Thymus (tissue), 11 donors: Measurements from ENCODE around the gene BICDL1. TPM values are rescaled to one million over a fixed set of nuclear protein-coding genes. Genes with fewer than 3 reads are reported as not detected.

ENCODE experiments used
- DNase-seq, 9 donors: peaks; one replicate each; pipeline ENCODE4 v3.0.0-alpha.2; 2013; ENCODE audit warnings: low spot score in 9 of 9, low read depth in 6 of 9, missing footprints in 1 of 9
- H3K27ac ChIP-seq, 2 donors: one replicate each; pipeline ENCODE4 v1.5.1; 2013; ENCODE audit warnings: control low read depth in 1 of 2, low read depth in 1 of 2, low read length in 1 of 2, mild to moderate bottlenecking in 1 of 2, moderate library complexity in 1 of 2
- H3K27me3 ChIP-seq, 2 donors: one replicate each; pipeline ENCODE4 v1.5.1; 2013; ENCODE audit warnings: low read length in 1 of 2; ENCODE audit not compliant: control insufficient read depth in 2 of 2, insufficient read depth in 1 of 2
- H3K36me3 ChIP-seq, 2 donors: one replicate each; pipeline ENCODE4 v1.5.1; 2013; ENCODE audit warnings: low read length in 1 of 2, mild to moderate bottlenecking in 1 of 2, moderate library complexity in 1 of 2; ENCODE audit not compliant: control insufficient read depth in 2 of 2, insufficient read depth in 2 of 2
- H3K4me1 ChIP-seq, 2 donors: one replicate each; pipeline ENCODE4 v1.5.1; 2013; ENCODE audit warnings: low read length in 2 of 2; ENCODE audit not compliant: control insufficient read depth in 2 of 2, insufficient read depth in 2 of 2
- H3K4me3 ChIP-seq, 2 donors: one replicate each; pipeline ENCODE4 v1.5.1; 2013; ENCODE audit warnings: low read length in 2 of 2, control low read depth in 1 of 2, mild to moderate bottlenecking in 1 of 2
- H3K9me3 ChIP-seq, 2 donors: one replicate each; pipeline ENCODE4 v1.5.1; 2013; ENCODE audit warnings: low read length in 1 of 2, mild to moderate bottlenecking in 1 of 2; ENCODE audit not compliant: control insufficient read depth in 2 of 2, insufficient read depth in 1 of 2
- WGBS: extraction: QIAGEN DNeasy Blood & Tissue Kit; methylation state at CpG from one replicate; pipeline ENCODE4 v1.1.7; 2013; 5-methylcytosine and 5-hydroxymethylcytosine counted together
- polyA plus RNA-seq: library from polyadenylated mRNA; stranded (reverse); fragments of 200-250 nt; gene quantifications from one replicate; pipeline ENCODE4 v1.2.3, GENCODE V29; 2013
- total RNA-seq: library from RNA; stranded (reverse); fragments of 120-200 nt; gene quantifications from one replicate; pipeline ENCODE4 v1.2.4, GENCODE V29; 2013
- donor health status: healthy.

BICDL1 gene
- total and polyA plus RNA-seq, 2 donors: 18.7 to 67.6 TPM

DNA sequence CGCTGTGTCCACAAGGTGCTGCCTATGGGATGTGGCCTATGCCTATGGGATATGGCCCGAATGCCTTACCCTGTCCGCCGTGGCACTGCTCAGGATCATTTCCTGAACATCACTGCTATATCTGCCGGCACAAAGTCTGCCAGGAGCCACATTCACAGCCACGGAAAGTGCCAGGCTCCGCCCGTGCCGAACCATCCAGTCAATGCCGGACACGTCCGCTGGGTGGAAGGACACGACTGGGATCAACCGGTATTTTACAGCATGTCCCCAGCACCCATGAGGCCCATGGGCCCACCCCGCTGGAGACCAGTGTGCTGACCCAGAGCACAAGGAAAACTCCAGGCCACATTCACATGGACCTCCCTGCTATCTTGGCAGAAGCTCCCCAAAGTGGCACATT lies 142.1 kb downstream of the BICDL1 start:
- no peaks in the 10 kb centered on the region for H3K9me3 ChIP-seq
- 98% methylated on average over 15 of the region's 15 CpGs for WGBS
- no peak for DNase-seq
- no peaks in the 10 kb centered on the region for H3K4me1 ChIP-seq
- no peaks in the 10 kb centered on the region for H3K27me3 ChIP-seq
- H3K4me3 ChIP-seq: no peak overlapping the region
- H3K27ac ChIP-seq: no peak overlapping the region
- H3K36me3 ChIP-seq: peaks cover 91 to 95% of the 10 kb centered on the region in 2 donors

DNA sequence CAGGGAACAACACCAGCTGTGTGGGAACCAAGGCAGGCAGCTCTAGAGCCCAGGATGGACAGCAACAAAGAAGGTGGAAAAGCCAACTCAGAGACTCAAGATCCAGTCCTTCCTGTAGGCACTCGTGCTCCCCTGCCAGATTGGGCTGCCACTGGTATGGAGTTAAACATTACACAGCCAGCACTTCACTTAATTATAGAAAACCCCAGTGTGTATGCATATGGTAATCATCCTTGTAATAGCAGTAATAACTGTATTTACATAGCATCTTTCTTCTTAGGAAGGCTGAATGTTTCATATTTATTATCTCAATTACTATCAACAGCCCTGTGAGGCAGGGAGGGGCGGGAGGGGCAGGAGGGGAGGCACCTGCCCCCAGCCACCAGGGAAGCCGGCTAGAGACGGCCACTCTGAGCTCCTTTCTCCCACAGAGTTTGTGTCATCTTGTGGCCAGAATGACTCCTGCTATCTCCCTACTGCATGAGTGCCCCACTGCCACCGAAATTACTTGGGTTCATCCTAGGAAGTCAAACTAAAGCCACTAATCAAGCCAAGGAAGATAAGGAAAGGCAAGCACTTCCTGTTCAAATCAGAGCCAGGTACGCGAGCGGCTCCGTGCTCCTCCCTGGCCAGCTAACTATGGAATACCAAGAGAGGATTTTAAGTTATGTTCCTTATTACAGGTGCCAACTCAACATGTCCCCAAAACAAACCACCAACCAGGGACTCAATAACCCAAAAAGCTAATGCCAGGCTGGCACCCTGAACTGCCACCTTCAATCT lies 143.2 kb downstream of the BICDL1 start:
- H3K4me3 ChIP-seq: no peak overlapping the region
- no peak overlapping the region for H3K27ac ChIP-seq
- H3K9me3 ChIP-seq: no peaks in the 10 kb centered on the region
- WGBS: 96% methylated on average over 9 of the region's 9 CpGs
- no peaks in the 10 kb centered on the region for H3K4me1 ChIP-seq
- H3K36me3 ChIP-seq: peaks cover 94 to 95% of the 10 kb centered on the region in 2 donors
- H3K27me3 ChIP-seq: no peaks in the 10 kb centered on the region
- no peak for DNase-seq

DNA sequence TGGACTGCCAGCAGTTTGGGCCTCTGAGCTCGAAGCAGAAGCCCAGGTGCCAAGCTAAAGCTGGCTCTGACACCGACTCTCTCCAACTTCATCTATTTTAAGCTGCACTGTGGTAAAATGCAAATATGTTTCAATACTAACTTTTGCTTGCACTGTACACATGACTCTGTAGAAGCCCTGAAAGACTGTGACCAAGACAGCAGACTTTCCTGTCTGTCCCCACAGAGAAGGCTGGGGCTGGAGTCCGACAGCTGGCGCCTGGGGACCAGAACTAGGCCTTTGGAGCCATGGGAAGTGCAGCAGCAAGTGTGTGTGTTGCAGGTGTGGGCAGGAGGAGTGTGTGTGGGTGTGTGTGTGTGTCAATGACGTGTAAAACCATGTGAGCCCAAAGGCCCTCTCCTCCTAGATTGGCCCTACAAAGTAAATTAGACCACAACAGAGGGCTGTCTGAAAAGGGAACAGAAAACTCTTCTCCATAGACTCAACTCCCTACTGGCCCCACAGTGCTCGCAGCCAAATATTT lies 143.9 kb downstream of the BICDL1 start:
- Histone ChIP-seq H3K4me3 (no peak overlapping the region), H3K27ac (no peak overlapping the region), H3K4me1 (no peaks in the 10 kb centered on the region), H3K9me3 (no peaks in the 10 kb centered on the region), H3K36me3 (peaks cover 94 to 95% of the 10 kb centered on the region in 2 donors), H3K27me3 (no peaks in the 10 kb centered on the region)
- WGBS: 81% methylated on average over 6 of the region's 6 CpGs
- DNase-seq: no peak

DNA sequence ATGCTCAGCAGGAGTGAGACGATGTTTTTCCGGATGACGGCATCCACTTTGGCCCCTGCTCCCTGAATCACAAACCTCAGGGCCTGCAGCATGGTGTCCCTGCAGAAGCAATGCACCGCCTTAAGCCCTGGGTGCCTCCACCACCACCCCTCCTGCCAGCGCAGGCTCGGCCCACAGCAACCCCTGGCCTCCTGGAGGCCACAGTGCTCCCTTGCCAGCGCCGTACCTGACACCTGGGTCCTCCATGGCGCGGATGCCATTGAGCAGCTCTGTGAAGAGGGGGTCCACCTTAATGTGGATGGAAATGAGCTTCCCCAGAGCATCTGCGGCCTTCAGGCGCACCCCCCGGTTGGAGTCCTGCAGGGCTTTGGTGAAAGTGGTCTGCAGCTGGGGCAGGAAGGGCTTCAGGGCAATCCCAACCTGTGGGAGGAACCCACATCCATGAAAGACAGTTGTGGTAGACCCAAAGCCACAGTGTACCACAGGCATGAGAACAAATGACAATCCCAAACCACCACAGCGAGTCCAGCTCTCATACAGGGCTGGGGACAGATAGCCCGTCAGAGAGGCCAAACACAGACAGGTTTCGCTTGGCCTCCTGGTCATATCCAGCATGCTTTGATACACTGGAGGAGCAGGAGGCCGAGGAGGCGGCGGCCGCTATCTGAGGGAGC lies 145.4 kb downstream of the BICDL1 start:
- 98% methylated on average over 20 of the region's 20 CpGs for WGBS
- no peak overlapping the region for H3K27ac ChIP-seq
- no peaks in the 10 kb centered on the region for H3K9me3 ChIP-seq
- H3K4me1 ChIP-seq: no peaks in the 10 kb centered on the region
- no peak for DNase-seq
- peaks cover 93 to 94% of the 10 kb centered on the region in 2 donors for H3K36me3 ChIP-seq
- no peaks in the 10 kb centered on the region for H3K27me3 ChIP-seq
- H3K4me3 ChIP-seq: no peak overlapping the region

DNA sequence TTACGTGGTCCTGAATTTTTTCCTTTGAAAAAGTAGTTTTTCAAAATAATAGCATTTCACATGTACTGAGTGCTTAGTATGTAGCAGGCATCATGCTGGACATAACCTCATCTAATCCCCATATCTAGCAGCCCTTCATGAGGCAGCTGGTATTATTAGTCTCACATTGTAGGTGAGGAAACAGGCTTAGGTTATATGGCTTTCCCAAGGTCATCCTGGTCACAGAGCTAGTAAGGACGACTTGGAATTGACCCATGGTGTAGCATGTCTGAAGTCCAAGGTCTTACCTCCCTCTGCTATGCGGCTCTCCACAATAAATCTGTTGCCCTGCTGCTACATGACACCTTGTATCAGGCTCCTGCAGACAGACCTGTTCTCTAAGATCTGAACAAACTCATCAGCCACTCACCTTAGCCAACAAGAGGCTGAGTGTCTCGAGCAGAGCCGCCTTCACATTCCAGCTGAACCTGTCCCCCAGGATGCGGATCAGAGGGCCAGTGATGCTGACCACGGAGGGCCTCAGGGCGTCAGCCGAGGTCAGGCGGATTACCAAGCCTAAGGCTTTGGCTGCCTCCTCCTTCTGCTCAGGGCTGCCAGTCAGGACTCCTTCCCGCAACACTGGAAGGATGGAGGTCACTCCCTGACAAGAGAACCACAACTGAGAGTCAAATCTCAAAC lies 147.2 kb downstream of the BICDL1 start:
- 97% methylated on average over 11 of the region's 11 CpGs for WGBS
- Histone ChIP-seq H3K4me3 (no peak overlapping the region), H3K9me3 (no peaks in the 10 kb centered on the region), H3K27ac (no peak overlapping the region), H3K36me3 (peaks cover 92 to 94% of the 10 kb centered on the region in 2 donors), H3K27me3 (no peaks in the 10 kb centered on the region), H3K4me1 (no peaks in the 10 kb centered on the region)
- DNase-seq: no peak

DNA sequence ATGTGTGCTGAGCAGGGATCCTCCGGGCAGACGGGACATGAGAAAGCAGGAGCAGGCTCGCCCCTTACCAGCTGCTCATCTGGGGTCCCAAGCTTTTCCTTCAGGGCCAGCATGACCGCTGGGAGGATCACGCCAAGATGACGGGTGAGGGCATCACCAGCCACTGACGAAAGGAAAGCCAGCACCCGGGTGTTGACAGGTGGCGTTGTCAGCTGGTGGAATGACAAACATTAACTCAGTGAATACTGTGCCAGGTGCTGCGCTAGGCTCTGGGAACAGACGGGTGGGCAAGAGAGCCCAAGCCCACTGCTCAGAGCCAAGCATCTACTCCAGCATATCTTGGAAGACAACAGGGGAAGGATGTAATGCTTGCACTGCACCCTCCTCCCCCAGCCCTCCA lies 148.8 kb downstream of the BICDL1 start:
- no peak overlapping the region for H3K27ac ChIP-seq
- H3K27me3 ChIP-seq: no peaks in the 10 kb centered on the region
- H3K36me3 ChIP-seq: peaks cover 93 to 94% of the 10 kb centered on the region in 2 donors
- H3K4me1 ChIP-seq: no peaks in the 10 kb centered on the region
- H3K4me3 ChIP-seq: no peak overlapping the region
- WGBS: 98% methylated on average over 11 of the region's 11 CpGs
- H3K9me3 ChIP-seq: no peaks in the 10 kb centered on the region
- DNase-seq: no peak

DNA sequence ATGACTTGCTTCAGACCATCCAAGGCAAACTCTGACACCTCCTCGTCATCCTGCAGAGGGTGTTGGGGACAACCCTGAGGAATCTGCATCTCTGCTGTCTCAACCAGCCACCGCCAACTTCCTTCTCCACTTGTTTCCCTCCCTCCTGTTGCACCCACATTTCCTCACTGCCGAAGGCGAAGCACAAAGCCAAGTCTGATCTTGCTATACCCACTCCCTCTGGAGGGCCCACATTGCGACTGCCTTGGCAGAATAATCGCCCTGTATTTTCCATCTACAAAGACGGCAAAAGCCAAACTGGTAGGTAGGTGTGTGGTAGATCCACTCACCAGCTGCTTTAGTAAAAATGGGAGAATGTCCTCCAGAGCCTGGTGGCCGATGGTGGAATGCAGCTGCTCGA lies 149.3 kb downstream of the BICDL1 start:
- Histone ChIP-seq H3K27ac (no peak overlapping the region), H3K4me3 (no peak overlapping the region), H3K9me3 (no peaks in the 10 kb centered on the region), H3K36me3 (peaks cover 92 to 93% of the 10 kb centered on the region in 2 donors), H3K27me3 (no peaks in the 10 kb centered on the region), H3K4me1 (no peaks in the 10 kb centered on the region)
- 99% methylated on average over 9 of the region's 9 CpGs for WGBS
- DNase-seq: no peak

DNA sequence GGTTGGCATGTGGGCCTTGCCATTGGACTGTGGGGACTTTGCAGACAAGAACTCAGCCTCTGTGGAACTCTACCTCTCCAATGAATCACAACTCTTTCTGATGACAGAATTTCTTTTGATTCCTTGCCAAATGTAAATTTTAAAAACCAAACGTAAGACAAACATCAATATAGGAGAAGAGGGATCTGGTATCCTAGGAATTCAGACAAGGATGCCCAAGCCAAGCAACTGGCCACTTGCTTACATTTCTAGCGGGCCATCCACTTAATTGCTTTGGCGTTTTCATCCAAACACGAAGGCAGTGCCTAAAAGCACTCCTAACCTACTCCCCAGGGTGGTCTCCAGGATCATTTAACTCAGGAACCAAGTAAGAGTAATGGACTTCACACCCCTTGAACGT lies 150.9 kb downstream of the BICDL1 start:
- DNase-seq: no peak
- Histone ChIP-seq H3K27me3 (no peaks in the 10 kb centered on the region), H3K27ac (no peak overlapping the region), H3K36me3 (peaks cover 89 to 93% of the 10 kb centered on the region in 2 donors), H3K4me1 (no peaks in the 10 kb centered on the region), H3K9me3 (no peaks in the 10 kb centered on the region), H3K4me3 (no peak overlapping the region)
- 93% methylated on average over 5 of the region's 5 CpGs for WGBS

DNA sequence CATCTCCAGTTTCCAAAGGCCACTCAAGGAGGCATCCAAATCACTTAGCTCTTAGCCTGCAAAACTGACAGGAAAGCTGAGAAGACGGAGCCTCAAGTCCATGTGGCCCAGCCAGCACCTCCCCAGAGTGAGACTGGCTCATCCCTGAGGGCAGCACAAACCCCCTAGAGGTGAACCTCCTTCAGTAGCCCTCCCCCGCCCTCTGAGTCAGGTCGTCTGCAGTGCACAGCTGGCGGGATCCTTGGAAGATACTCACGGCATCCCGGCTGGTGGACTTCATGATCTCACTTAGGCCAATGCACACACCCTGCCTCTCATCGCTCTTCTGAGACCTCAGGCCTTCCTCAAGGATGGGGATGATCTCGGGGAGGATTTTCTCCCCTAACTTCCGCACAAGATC lies 151.6 kb downstream of the BICDL1 start:
- 96% methylated on average over 9 of the region's 9 CpGs for WGBS
- Histone ChIP-seq H3K9me3 (no peaks in the 10 kb centered on the region), H3K36me3 (peaks cover 89 to 94% of the 10 kb centered on the region in 2 donors), H3K4me3 (no peak overlapping the region), H3K4me1 (no peaks in the 10 kb centered on the region), H3K27me3 (no peaks in the 10 kb centered on the region), H3K27ac (no peak overlapping the region)
- no peak for DNase-seq
